Inferior parietal cortex (tissue), 1 donor: ENCODE data around the gene SCLT1.

Experiments
- DNase-seq: peaks from one replicate; pipeline ENCODE4 v3.0.0-alpha.2; 2016; ENCODE audit errors: extremely low spot score

SCLT1 gene

DNA sequence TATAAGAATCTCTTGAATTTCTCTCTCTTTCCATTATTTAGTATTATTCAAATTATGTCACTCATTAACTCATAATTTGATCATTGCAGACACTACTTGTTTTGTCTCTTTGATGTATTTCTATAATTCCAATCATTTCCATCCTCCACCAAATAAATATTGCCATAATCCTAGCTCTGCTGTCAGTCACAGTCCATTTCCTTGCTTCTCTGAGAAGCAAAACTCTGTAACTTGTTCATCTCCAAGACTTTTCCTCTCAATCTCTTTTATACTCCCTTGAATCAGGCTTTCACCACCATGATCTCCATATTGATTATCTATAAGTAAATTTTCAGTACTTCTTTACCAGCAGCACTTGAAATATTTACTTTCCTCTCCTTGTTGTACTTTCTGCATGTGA is 135.9 kb downstream of the SCLT1 start:
- DNase-seq: no peak

DNA sequence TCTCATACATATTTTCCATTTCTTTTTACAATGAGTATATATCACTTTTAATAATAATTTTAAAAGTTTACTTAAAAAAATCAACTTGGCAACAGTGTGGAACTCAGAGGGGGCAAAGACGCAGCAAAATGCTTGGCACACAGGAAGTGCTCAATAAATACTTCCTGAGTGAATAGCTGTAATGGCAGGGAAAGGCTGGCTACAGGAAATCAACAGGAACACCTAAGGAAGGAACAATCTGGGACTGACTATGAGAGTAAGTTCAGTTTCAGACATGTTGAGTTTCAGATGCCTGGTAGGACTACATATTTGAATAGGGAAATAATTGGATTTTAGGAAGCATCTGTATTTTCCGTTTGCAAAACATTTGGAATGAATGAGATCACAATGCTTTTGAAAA is 137.6 kb downstream of the SCLT1 start:
- no peak for DNase-seq

DNA sequence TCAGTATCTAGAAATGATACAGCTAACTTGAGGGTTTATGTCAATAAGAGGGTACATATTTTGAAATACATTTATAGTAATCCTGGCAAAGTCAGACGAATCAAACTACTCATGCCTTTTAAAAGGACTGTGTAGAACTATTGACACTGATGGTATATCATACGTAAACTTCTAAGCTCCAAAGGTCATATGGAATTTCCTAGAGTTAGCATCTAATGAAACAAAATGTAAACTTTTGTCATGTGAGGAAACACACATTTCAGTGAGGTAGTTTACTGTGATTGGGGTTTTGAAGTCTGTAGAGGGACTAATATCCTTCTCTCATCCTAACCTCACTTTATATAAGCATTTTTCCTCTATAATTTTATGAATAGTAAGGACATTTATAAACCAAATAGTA is 138.4 kb downstream of the SCLT1 start:
- DNase-seq: no peak

DNA sequence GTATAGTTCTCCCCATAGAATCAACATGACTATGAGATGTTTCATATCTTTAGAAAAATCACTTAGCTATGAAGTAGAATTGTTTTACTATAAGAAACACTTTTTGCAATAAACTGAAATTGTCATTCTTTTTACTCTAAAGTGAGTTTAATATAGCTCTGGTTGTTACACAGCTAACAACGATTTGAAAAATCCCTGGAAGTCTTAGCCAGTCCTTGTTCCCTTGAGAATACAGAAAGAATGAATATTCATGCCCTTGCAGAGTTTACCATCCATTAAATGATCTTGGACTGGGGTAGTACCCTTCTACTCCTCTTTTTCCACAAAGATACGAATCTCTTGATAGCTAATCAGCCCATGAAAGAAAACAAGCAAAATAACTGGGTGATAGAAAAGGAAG is 142.0 kb downstream of the SCLT1 start:
- DNase-seq: no peak

DNA sequence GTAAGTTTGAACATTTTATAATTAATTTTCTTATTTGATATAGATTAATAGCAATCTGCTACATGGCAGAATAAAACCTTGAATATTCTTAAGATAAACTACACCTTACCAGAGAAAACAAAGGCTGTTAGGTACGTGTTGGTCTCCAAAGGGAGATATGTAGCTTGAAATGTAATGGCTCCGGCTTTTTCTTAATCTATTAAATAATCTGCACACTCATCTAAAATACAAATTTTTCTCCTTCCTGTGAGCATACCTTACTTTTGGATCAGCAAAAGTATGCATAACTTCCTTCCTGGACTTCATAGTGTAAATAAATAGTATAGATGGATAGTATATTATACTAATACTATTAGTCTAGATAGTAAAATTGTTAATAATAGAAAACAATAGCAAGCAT is 142.5 kb downstream of the SCLT1 start:
- no peak for DNase-seq

DNA sequence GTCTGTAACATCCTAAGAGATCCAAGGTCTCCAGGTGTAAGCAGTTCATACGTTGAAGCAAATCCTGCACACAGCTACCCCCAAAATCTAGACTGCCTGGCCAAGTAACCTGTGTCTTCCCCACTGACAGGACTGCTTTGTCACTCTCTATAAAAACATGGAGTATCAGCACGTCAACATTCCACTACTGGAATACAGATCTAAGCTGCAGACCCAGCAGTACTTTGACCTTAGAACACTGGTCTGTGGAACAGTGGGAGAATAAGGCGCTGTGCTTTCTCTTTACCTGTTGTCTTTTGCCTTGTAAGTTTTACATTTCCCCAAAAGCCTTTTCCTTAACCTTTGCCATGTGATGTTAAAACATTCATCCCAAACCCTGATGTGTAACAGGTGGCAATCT is 146.4 kb downstream of the SCLT1 start:
- no peak for DNase-seq

DNA sequence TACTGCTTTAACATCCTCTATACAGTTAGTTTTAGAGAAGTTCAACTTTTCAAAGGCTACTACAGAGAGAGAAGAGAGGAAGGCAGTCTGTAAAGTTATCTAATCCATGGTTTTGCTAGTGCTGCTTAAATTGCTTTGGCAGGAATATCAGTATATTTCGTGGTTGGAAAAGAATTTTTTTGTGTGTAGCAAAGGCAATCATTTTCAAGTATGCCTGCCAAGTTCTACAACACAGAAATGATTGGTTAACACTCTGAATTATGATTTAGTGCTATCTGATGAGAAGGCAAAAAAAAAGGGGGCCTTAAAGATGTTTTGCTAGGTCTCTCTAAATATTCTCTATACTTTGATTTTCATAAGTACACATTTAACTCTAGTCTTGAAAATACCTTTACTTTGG is 150.7 kb downstream of the SCLT1 start:
- DNase-seq: no peak

DNA sequence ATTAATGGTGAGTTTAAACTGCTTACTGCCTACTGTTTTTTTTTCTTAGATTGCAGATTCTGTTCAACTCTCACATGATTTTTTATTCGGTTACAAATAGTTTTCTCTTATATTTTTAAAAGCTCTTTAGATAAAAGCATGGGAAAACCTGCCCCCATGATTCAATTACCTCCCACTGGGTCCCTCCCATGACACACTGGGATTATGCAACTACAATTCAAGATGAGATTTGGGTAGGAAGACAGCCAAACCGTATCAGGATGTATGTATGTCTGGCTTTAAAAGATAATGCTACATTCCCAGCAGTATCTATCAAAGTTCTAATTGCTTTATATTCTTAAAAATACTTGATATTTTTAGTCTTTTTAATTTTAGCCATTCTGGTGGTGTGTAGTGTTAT is 152.4 kb downstream of the SCLT1 start:
- no peak for DNase-seq

DNA sequence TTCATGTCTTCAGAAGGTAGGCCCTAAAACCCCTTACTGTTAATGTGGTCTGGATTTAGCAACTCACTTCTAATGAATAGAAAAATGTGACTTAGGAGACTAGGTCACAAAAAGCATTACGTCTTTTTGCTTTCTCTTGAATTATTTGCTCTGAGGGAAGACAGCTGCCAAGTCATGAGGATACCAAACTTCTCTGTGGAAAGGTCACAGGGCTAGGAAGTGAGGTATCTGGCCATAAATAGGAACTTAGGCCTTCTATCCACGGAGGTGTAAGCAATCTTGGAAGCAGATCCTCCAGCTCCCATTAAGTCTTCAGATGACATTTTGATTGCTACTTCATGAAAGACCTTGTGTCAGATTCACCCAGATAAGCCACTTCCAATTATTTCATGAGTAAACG is 163.3 kb downstream of the SCLT1 start:
- no peak for DNase-seq

DNA sequence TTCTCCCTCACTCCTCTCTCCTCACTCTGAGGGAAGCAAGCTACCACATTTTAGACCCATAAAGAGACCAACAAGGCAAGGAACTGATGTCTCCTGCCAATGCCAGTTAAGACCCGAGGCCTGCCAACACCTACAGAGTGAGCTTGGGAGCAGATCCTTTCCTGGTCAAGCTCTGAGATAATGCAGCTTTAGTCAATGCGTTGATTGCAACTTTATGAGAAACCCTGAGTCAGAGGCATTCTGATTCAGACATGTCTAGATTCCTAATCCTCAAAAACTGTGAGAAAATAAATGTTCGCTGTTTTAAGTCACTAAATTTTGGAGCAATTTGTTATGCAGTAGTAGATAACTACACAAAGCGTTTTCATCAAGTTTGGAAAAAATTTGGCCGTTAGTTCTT is 168.4 kb downstream of the SCLT1 start:
- DNase-seq: no peak

DNA sequence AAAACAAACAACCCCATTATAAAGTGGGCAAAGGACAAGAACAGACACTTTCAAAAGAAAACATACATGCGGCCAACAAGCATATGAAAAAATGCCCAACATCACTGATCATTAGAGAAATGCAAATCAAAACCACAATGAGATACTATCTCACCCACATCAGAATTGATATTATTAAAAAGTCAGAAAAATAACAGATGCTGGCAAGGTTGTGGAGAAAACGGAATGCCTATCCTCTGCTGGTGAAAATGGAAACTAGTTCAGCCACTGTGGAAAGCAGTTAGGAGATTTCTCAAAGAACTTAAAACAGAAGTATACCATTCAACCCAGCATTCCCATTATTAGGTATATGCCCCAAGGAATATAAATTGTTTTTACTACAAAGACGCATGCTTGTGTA is 171.4 kb downstream of the SCLT1 start:
- no peak for DNase-seq

DNA sequence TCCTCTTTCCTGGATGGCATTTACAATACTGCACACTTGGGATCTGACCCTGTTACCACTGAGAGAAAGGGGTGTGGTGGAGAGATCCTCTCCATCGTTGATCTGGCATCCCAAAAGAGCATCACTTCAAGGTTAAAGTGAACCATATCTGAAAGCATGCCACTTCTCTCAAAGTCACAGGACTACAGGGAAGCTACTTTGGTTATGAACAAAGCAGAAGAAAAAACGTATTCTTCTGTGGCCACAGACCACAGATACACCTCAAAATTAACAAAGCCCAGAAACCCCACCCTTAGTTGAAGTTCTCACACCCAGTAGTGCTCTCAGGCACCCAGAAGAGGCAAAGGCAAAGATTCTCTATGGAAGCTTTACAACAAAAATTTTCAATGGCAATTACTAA is 175.6 kb downstream of the SCLT1 start:
- no peak for DNase-seq

DNA sequence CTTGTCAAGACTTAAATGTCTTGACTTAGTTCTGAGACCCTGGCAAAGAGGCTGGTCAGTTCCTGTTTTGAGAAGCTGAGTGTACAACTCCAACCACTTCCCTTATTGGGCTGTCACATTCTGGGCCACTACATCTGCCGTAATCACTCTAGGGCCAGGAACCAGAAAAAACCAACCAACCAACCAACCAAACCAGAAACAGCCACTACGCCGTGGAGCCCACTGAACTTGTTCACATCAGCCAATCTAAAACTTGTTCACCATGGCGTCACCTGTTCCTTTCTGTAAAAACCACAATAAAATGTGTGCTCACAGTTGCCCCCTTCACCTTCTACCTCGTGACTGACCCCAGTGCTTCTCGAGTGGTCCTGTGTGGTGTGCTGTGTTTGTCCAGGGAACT is 176.5 kb downstream of the SCLT1 start:
- DNase-seq: no peak

DNA sequence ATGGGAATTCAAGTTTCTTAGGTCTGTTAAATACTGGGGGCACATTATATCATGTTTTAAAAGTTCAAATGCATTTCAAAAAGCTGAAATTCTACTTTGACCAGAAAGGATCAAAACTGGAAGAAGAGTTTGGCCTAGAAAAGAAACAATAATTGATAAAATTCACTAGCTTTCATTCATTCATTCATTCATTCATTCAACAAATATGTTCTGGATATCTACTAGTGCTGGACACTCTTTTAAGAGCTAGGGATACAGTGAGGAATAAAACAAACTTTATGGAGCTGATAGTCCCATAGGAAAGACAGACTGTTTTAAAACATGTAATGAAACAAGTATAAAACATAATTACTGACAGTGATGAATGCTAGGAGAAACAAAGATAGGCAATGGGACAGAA is 177.8 kb downstream of the SCLT1 start:
- no peak for DNase-seq

DNA sequence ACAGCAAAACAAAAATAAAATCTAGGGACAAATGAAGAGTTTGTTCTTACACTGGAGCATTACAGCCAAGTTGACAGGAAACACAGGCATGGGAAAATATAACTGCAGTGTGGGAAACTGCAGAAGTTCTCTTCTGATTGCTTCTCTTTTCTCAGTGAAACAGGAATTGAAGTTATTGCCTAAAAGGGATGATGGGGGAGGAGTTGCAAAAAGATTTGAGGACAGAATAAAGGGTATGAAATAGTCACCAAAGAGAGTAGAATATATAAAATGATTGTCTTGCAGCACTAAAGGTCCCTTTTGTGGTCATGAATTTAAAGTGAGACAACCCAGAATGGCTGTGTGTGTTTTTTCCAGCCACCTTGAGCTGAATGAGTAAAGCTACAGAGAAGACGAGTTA is 180.1 kb downstream of the SCLT1 start:
- DNase-seq: no peak

DNA sequence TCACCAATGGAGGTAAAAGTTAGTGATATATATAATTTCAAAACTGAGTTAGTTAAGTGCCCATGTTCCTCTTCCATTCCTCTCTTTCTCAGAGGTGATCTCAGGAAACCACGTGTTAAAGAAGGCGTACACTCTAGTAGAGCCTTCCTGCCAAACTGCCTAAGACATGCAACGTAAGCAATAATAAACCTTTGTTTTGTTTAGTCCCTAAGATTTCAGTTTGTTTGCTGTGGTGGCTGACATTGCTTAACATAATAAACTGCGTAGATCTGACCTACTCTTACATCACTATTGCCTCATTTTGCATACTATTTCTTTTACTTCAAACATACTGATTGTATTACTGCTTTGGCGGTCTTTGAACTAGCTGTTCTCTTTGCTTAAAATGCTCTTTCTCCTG is 184.6 kb downstream of the SCLT1 start:
- DNase-seq: no peak

DNA sequence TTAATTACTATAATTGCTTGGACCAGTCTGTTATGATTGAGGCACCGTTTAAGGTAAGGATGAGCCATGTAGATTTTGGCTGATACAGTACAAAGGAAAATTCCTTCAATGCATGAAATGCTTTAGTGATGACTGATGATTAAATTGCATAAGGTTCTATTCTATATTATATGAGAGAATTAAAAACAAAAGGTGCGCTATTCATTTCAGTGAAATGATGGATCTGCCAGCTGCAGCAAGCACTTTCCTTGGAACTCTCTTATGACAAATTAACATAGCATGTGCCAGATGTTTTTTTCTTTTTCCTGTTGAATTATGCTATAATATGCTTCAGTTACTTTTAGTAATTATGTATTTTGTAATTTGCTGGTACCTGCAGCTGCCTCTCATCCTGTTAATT is 185.4 kb downstream of the SCLT1 start:
- no peak for DNase-seq

DNA sequence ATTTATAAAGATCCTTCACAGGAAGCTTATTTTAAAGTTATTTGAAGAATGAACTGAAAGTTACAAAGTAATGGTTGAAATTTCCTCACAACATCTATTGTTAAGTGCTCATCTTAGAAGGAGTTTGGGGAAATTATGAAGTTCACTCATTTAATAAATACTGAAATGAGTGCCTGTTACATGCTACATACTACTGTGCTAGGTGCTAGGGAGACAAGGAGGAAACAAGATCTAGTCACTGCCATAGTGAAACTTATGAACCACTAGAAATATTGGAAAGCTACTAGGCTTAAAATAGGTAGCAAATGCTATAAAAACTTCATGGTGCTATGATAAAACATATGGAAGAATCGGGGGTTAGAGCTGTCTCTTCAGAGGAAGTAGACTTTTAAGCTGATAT is 186.8 kb downstream of the SCLT1 start:
- DNase-seq: no peak

DNA sequence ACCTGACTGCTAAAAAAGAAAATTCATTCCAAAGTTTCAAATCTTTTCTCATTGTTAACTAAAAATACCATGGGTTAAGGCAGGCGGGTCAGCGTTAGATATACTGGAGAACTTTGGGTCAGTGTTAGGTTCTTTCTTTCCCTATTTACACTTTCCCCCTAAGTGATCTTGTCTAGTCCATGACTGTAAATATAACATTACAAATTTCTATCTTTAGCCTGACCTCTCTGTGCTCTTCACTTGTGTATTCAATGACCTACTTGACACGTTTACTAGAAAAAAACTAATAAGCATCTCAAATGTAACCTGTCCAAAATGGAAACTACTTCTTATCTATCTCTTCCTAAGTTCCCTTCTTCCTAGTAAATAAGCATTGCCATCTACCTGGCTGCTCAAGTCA is 188.5 kb downstream of the SCLT1 start:
- no peak for DNase-seq

DNA sequence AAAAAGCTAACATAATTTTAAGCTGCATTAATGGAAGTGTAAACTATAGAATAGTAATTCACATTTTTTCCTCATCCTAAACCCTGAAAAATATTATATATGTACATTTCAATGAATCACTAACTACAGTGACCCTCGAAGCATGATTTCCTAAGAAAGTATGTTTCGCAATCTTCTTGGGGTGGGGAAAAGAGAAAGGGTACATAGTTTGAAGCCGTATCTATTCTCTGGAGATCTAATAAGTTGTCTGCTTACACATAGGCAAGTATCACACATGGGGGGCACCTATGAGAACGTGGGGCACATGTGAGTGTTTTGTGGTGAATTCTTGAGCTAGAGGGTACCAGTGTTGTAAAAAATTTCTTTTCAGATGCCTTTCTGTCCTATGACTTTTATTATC is 212.7 kb downstream of the SCLT1 start:
- no peak for DNase-seq

DNA sequence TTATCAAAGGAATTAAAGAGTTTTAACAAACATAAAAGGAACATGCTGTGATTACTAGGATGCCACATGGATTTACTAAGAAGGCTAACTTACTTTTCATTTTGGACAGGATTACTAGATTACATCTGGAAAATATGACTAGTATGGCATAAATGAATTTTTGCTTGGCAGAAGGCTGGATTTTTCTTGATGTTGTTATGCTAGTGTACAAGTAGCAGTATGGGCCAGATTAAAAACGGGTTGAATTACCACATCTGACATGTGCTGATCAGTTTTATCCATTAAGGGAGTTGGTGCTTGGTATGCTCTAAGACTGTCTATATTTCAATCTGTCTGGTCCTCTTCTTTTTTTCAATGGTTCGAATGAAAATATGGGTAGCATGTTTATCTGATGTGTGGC is 213.4 kb downstream of the SCLT1 start:
- no peak for DNase-seq

DNA sequence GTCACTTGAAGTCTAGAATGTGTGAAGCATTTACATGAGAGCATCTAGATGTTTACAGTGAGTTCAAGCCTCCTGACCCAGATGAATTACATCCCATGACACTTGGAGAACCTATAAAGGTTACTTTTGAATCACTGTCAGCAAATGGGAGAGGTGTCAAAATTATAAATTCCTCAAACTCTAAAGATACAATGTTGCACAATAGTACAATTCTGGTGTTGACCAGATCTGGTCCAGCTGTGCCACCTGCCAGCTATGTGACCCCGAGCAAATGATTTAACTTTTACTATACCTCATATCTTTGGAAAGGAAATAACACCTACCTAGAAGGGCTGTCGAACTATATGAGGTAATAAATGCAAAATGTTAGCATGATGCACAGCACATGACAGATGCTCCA is 214.1 kb downstream of the SCLT1 start:
- no peak for DNase-seq

DNA sequence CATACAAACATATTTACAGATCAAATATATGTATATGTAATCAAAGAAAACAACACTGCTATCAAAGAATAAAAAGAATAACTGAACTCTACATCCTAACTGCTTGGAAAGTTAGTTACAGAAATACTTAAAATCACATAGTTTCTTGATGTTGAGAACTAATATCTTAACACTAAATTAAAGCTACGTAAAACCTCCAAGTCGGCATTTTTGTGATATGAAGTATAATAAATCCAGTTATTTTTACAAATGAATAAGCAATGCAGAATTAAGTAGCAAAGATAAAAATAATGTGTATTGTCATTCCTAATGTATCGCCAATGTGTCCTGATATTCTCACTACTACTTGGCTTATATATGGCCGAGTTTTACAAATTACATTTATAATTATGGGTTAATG is 215.4 kb downstream of the SCLT1 start:
- no peak for DNase-seq

DNA sequence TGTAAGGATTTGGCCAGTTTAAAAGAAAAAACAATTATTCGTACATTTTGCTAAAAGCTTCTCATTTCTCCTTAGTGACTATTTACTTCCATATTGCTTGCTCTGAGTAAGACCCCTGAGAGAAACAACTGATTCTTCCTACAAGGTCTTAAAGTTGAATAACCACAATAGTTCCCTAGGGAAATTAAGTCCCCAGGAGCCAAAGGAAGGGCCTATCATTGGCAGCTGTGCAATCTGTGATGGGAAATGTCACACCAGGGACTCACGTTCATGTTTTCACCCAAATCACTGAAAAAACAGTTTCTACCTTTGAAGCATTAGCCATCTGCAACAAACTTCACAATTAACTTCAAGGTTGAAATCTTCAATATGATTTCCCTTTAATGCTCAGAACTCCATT is 217.1 kb downstream of the SCLT1 start:
- no peak for DNase-seq

DNA sequence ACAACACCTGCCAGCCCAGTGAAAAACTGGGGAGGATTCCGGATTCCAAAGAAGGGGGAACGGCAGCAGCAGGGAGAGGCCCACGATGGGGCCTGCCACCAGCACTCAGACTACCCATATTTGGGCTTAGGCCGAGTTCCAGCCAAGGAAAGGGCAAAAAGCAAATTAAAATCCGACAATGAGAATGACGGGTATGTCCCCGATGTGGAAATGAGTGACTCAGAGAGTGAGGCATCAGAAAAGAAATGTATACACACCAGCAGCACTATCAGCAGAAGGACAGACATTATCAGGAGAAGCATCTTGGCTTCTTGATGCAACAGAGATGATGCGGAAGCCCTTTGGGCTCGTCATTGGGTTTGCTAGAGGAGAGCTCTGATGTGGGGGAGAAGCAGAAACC is 221.4 kb downstream of the SCLT1 start:
- DNase-seq: no peak
